Heart right ventricle (tissue), 16 donors: ENCODE measurements around the gene AFG1L. TPM values are rescaled to one million over a fixed set of nuclear protein-coding genes. Genes with fewer than 3 reads are reported as not detected.
A peak's percentile ranks its signal among the peaks of the same experiment; 100 is the strongest.
"Not testable (repeated sequence)": the region's sequence is repeated elsewhere in the genome, so short reads cannot be mapped to it uniquely, and the experiment has no call there.

Experiments
- ATAC-seq, 8 donors: fragments of 200-7000 bp; cut with Tn5 transposase; one replicate each; pipeline ENCODE4 v1.9.1; 2020; ENCODE audit warnings: mild to moderate bottlenecking in 8 of 8, moderate library complexity in 8 of 8, moderate number of reproducible peaks in 1 of 8
- DNase-seq, 2 donors: peaks; one replicate each; pipeline ENCODE4 v3.0.0-alpha.2; 2020
- H3K27ac ChIP-seq, 10 donors: fragments of 200-600 bp; sonication (generic) in 2 of 10; one replicate each; pipeline versions ENCODE4 v1.5.0 to v1.8.0; 2020 to 2022; ENCODE audit warnings: mild to moderate bottlenecking in 3 of 10
- H3K27me3 ChIP-seq, 7 donors: fragments of 200-600 bp; one replicate each; pipeline ENCODE4 v1.8.0; 2021 to 2022; ENCODE audit warnings: mild to moderate bottlenecking in 2 of 7
- H3K36me3 ChIP-seq, 9 donors: fragments of 200-600 bp; sonication (generic) in 1 of 9; one replicate each; pipeline versions ENCODE4 v1.5.0 to v1.8.0; 2020 to 2022; ENCODE audit warnings: mild to moderate bottlenecking in 2 of 9
- H3K4me1 ChIP-seq, 9 donors: fragments of 200-600 bp; sonication (generic) in 1 of 9; one replicate each; pipeline versions ENCODE4 v1.5.0 to v1.8.0; 2020 to 2022; ENCODE audit warnings: mild to moderate bottlenecking in 4 of 9
- H3K4me3 ChIP-seq, 10 donors: fragments of 200-600 bp; sonication (generic) in 2 of 10; one replicate each; pipeline versions ENCODE4 v1.5.0 to v1.8.0; 2020 to 2022; ENCODE audit warnings: mild to moderate bottlenecking in 7 of 10, moderate library complexity in 2 of 10
- H3K9me3 ChIP-seq, 11 donors: fragments of 200-600 bp in 10 of 11; sonication (generic) in 2 of 11; one replicate each; pipeline versions ENCODE4 v1.5.0 to v1.8.0; 2013 to 2022; ENCODE audit warnings: mild to moderate bottlenecking in 2 of 11, control low read depth in 1 of 11, moderate library complexity in 1 of 11
- CTCF ChIP-seq, 9 donors: fragments of 200-600 bp; sonication (generic) in 2 of 9; IDR thresholded peaks; one replicate each; pipeline versions ENCODE4 v1.5.0 to v1.8.0; 2021 to 2022; ENCODE audit warnings: antibody characterized with exemption in 9 of 9, mild to moderate bottlenecking in 5 of 9, moderate library complexity in 1 of 9
- WGBS, 2 donors: extraction: QIAGEN DNeasy Blood & Tissue Kit; methylation state at CpG; one replicate each; pipeline ENCODE4 v1.1.7; 2013; ENCODE audit warnings: inconsistent platforms in 1 of 2; 5-methylcytosine and 5-hydroxymethylcytosine counted together
- intact Hi-C, 10 donors: fragments of 100-400 bp; cut with DNase I; formaldehyde crosslinking; loops; one replicate each; pipeline versions ENCODE4 v1.11.1 to v1.14.2; 2022
- polyA plus RNA-seq, 2 donors: library from polyadenylated mRNA; stranded (reverse); fragments of 200-250 nt; gene quantifications; one replicate each; pipeline ENCODE4 v1.2.3, GENCODE V29; 2013
- total RNA-seq, 10 donors: library from RNA; stranded (reverse); fragmentation: NEBNext Ultra II Directional in 3 of 10; extraction: Animal tissue kit (Norgen Biotek cat#: 25700) in 3 of 10; gene quantifications; one replicate each; pipeline versions ENCODE4 v1.2.1 to v1.2.4, GENCODE V29; 2021 to 2023
- donor health status: Arrhythmogenic right ventricular cardiomyopathy.
- donor health status: ischemic (EF 13 %, LVEDD 7.1; RV severe dilation, severe dysfunction).
- donor health status: healthy with polysubstance abuse.
- donor health status: DM: no; HTN: yes; CAD: no.
- donor health status: DM: no; HTN: no; CAD: no.
- donor health status: ischemic (EF 25% LVEDD 6.9; RV normal size, moderate dysfunction).
- donor health status: ischemic (EF 25% LVEDD 5.7; RV mildly dilated, moderate dysfunction).
- donor health status: healthy.
- donor health status: DM: yes; HTN: yes; CAD: no.
- donor health status: Ischemic cardiomyopathy.
- donor health status: ischemic (EF 35%, LVEDD 5.7; RV mildly dilated, moderate dysfunction).
- donor health status: nonischemic (EF 11% LVEDD 7.7; RV severe dilation, severe dysfunction).
- donor health status: DM: yes; HTN: yes; CAD: no.
- donor health status: PGD.
- donor health status: ischemic (EF 29% LVEDD 5.4; RV normal size, mild dysfunction).
- donor health status: nonischemic (EF 23%, LVEDD 6.1; RV moderate dilation, normal function).

Gene AFG1L
- total and polyA plus RNA-seq, 12 donors, result 1.9 to 18.8 (median 12.8) TPM

GRCh38 chr6:108322728-108323127 is 27.9 kb downstream of the AFG1L start:
- Histone ChIP-seq H3K4me3 (no peak overlapping the region), H3K9me3 (no peaks in the 10 kb centered on the region), H3K36me3 (peaks cover 0 to 42% (median 3%) of the 10 kb centered on the region in 9 donors), H3K4me1 (peaks cover 0 to 17% (median 8%) of the 10 kb centered on the region in 9 donors), H3K27me3 (no peaks in the 10 kb centered on the region), H3K27ac (peak overlapping the region in 6 of 10 donors; percentile 2 to 54 (median 44))
- ATAC-seq (peak in 4 of 8 donors; percentile 48 to 81 (median 69)), DNase-seq (no peak)
- intact Hi-C loops, result no loop called here
- no peak for TF ChIP-seq CTCF (IDR thresholded peaks at IDR 0.05)
- WGBS, 2 donors, result 47 to 69% methylated on average over 3 of the region's 3 CpGs

GRCh38 chr6:108323710-108324466 is 29.0 kb downstream of the AFG1L start:
- no peaks in the 10 kb centered on the region for H3K27me3 ChIP-seq
- TF ChIP-seq CTCF (IDR thresholded peaks at IDR 0.05), result no peak
- H3K4me3 ChIP-seq, result no peak overlapping the region
- no peaks in the 10 kb centered on the region for H3K9me3 ChIP-seq
- H3K4me1 ChIP-seq, result peaks cover 0 to 17% (median 4%) of the 10 kb centered on the region in 9 donors
- peaks cover 0 to 53% (median 3%) of the 10 kb centered on the region in 9 donors for H3K36me3 ChIP-seq
- no peak overlapping the region for H3K27ac ChIP-seq
- 85 to 87% methylated on average over 4 of the region's 4 CpGs for WGBS, 2 donors
- DNase-seq (no peak), ATAC-seq (no peak)
- intact Hi-C loops, result no loop called here

GRCh38 chr6:108330221-108330785 is 35.4 kb downstream of the AFG1L start:
- H3K27me3 ChIP-seq, H3K4me1 ChIP-seq, H3K27ac ChIP-seq, H3K4me3 ChIP-seq, H3K9me3 ChIP-seq, ATAC-seq, intact Hi-C loops, DNase-seq: not testable (repeated sequence)
- WGBS, 2 donors, result 97% methylated on average over 7 of the region's 7 CpGs
- peaks cover 0 to 34% (median 0%) of the 10 kb centered on the region in 9 donors for H3K36me3 ChIP-seq

- no peak for TF ChIP-seq CTCF (IDR thresholded peaks at IDR 0.05)
- WGBS, 2 donors, result 95 to 99% methylated on average over 2 of the region's 2 CpGs
- H3K36me3 ChIP-seq, result peaks cover 0 to 31% (median 0%) of the 10 kb centered on the region in 9 donors
Observed at GRCh38 chr6:108330806-108331205, 36.0 kb downstream of the AFG1L start.

GRCh38 chr6:108331982-108332381 is 37.1 kb downstream of the AFG1L start:
- peaks cover 0 to 19% (median 0%) of the 10 kb centered on the region in 9 donors for H3K36me3 ChIP-seq
- no peaks in the 10 kb centered on the region for H3K9me3 ChIP-seq
- no peaks in the 10 kb centered on the region for H3K4me1 ChIP-seq
- no peak overlapping the region for H3K27ac ChIP-seq
- intact Hi-C loops, result no loop called here
- DNase-seq (no peak), ATAC-seq (no peak)
- no peak for TF ChIP-seq CTCF (IDR thresholded peaks at IDR 0.05)
- no peaks in the 10 kb centered on the region for H3K27me3 ChIP-seq
- H3K4me3 ChIP-seq, result no peak overlapping the region

More at GRCh38 chr6:108330806-108331205, 36.0 kb downstream of the AFG1L start:
- ATAC-seq (no peak), DNase-seq (no peak)
- Histone ChIP-seq H3K27me3 (no peaks in the 10 kb centered on the region), H3K27ac (no peak overlapping the region), H3K4me3 (no peak overlapping the region), H3K4me1 (no peaks in the 10 kb centered on the region), H3K9me3 (no peaks in the 10 kb centered on the region)
- intact Hi-C loops, result no loop called here
